ENCODE results near the gene BCO2. TPM values are rescaled to one million over a fixed set of nuclear protein-coding genes. Genes with fewer than 3 reads are reported as not detected.

The BCO2 gene
- total and polyA plus RNA-seq, 10 of the 15 experiments (the other 5 are each of a cell fraction or from before 2014, with no cell fraction given): 0.29 to 1.0 (median 0.57) TPM

GRCh38 chr11:112172362-112172994, 2.8 kb upstream of the BCO2 start (continued):
- peak; percentile 23; the same call in 1 of the 2 replicates for TF ChIP-seq CREB1 (IDR thresholded peaks at IDR 0.05; ENCODE audit: low read depth)
- TF ChIP-seq EED (IDR thresholded peaks at IDR 0.05; ENCODE audit: low read depth): no peak
- TF ChIP-seq RELA (IDR thresholded peaks at IDR 0.05; ENCODE audit: borderline replicate concordance, partially characterized antibody): no peak
- no peak for TF ChIP-seq BCLAF1 (IDR thresholded peaks at IDR 0.05)
- no peak for TF ChIP-seq E2F8 (IDR thresholded peaks at IDR 0.05; ENCODE audit: low read depth, partially characterized antibody)
- 0 out of 2 replicates have a peak, but pooled peaks have one; percentile 14 for TF ChIP-seq IKZF1 (conservative IDR thresholded peaks at IDR 0.05)
- TF ChIP-seq ZNF622 (IDR thresholded peaks at IDR 0.05): no peak
- TF ChIP-seq RAD51 (IDR thresholded peaks at IDR 0.05): no peak
- TF ChIP-seq HDAC6 (IDR thresholded peaks at IDR 0.05; ENCODE audit: unreplicated experiment): no peak
- TF ChIP-seq EGR1 (IDR thresholded peaks at IDR 0.05; ENCODE audit: borderline replicate concordance in 1 of 2, low read depth in 2 of 2, low read length in 2 of 2): no peak
- TF ChIP-seq FOXK2 (IDR thresholded peaks at IDR 0.05): no peak
- no peak for TF ChIP-seq BRCA1 (IDR thresholded peaks at IDR 0.05; ENCODE audit: low read depth, low read length)
- TF ChIP-seq RFX5 (IDR thresholded peaks at IDR 0.05; ENCODE audit: low read depth, low read length): no peak
- TF ChIP-seq NBN (IDR thresholded peaks at IDR 0.05): no peak
- no peak for TF ChIP-seq SMC3 (IDR thresholded peaks at IDR 0.05; ENCODE audit: borderline replicate concordance, low read length)
- peak; percentile 93; the same call in 1 of the 2 replicates for TF ChIP-seq ZBED1 (IDR thresholded peaks at IDR 0.05; ENCODE audit: borderline replicate concordance)
- TF ChIP-seq PKNOX1 (IDR thresholded peaks at IDR 0.05): no peak
- no peak for TF ChIP-seq ATF3 (IDR thresholded peaks at IDR 0.05; ENCODE audit: borderline replicate concordance, extremely low read depth, low read depth, low read length)
- no peak for TF ChIP-seq KDM1A (IDR thresholded peaks at IDR 0.05; ENCODE audit: borderline replicate concordance)
- TF ChIP-seq, protein P1, sequence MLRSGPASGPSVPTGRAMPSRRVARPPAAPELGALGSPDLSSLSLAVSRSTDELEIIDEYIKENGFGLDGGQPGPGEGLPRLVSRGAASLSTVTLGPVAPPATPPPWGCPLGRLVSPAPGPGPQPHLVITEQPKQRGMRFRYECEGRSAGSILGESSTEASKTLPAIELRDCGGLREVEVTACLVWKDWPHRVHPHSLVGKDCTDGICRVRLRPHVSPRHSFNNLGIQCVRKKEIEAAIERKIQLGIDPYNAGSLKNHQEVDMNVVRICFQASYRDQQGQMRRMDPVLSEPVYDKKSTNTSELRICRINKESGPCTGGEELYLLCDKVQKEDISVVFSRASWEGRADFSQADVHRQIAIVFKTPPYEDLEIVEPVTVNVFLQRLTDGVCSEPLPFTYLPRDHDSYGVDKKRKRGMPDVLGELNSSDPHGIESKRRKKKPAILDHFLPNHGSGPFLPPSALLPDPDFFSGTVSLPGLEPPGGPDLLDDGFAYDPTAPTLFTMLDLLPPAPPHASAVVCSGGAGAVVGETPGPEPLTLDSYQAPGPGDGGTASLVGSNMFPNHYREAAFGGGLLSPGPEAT (IDR thresholded peaks at IDR 0.05; ENCODE audit: low read depth): no peak
- TF ChIP-seq POU2F2 (IDR thresholded peaks at IDR 0.05; ENCODE audit: borderline replicate concordance, low read depth, low read length): no peak
- peak; percentile 94 for TF ChIP-seq TCF7 (IDR thresholded peaks at IDR 0.05; ENCODE audit: borderline replicate concordance)
- TF ChIP-seq YBX1 (IDR thresholded peaks at IDR 0.05): no peak

Data from GM12878 (cell line).